SU-DHL-6 (cell line): ENCODE results near the gene SIGLEC6.

ENCODE experiments used
- EZH2phosphoT487 ChIP-seq: fragments of 200-600 bp; sonication (generic), shearing (Covaris generic); conservative IDR thresholded peaks from 2 replicates; pipeline ENCODE4 v1.6.1; 2018; ENCODE audit warnings: mild to moderate bottlenecking, antibody characterized with exemption, low read length, moderate library complexity, mixed read lengths
- TF ChIP-seq, protein P1 (sequence below): fragments of 200-600 bp; sonication (generic); IDR thresholded peaks from one replicate; pipeline ENCODE4 v1.5.1; 2017; ENCODE audit warnings: antibody characterized with exemption, mild to moderate bottlenecking, low read length, moderate library complexity; ENCODE audit not compliant: insufficient read depth, poor library complexity, severe bottlenecking

DNA sequence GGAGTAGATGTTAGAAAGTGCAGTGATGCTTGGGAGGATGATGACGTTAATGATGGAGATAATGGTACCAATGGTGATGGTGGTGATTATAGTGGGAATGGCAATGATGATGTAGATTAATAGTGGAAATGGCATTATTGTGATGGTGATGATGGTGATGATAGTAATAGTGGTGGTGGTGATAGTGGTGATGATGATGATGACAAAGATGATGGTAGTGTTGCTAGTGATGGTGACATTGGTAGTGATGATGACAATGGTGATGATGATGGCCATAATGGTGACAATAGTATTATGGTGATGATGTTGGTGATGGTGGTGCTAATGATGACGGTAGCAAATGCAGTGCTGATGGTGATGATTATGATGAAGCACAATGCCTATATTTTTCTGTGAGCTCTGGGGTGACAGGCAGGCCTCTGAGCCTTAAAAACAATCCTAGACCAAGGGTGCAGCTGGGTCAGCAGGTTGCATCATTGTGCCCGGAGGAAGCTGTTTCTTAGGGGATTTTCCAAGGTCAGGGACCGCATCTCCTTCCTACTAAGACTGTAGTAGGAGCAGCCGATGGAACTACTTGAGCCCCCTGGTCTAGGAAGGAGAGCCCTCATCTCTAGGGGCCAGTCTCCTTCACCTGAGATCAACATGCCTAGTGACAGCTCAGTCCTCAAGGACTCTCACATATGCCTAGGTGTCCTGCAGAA, 45.4 kb downstream of the SIGLEC6 start:
- TF ChIP-seq, protein P1, sequence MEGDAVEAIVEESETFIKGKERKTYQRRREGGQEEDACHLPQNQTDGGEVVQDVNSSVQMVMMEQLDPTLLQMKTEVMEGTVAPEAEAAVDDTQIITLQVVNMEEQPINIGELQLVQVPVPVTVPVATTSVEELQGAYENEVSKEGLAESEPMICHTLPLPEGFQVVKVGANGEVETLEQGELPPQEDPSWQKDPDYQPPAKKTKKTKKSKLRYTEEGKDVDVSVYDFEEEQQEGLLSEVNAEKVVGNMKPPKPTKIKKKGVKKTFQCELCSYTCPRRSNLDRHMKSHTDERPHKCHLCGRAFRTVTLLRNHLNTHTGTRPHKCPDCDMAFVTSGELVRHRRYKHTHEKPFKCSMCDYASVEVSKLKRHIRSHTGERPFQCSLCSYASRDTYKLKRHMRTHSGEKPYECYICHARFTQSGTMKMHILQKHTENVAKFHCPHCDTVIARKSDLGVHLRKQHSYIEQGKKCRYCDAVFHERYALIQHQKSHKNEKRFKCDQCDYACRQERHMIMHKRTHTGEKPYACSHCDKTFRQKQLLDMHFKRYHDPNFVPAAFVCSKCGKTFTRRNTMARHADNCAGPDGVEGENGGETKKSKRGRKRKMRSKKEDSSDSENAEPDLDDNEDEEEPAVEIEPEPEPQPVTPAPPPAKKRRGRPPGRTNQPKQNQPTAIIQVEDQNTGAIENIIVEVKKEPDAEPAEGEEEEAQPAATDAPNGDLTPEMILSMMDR: no peak
- TF ChIP-seq EZH2phosphoT487: no peak
